Nucleus accumbens (tissue), 56 donors: ENCODE measurements around the gene PLD1.
"Not testable (repeated sequence)": the region's sequence is repeated elsewhere in the genome, so short reads cannot be mapped to it uniquely, and the experiment has no call there.

ENCODE experiments used
- DNase-seq, 56 donors: peaks; one replicate each; lab custom pipeline; 2025; lab: John Stamatoyannopoulos, UW

PLD1 gene

DNA sequence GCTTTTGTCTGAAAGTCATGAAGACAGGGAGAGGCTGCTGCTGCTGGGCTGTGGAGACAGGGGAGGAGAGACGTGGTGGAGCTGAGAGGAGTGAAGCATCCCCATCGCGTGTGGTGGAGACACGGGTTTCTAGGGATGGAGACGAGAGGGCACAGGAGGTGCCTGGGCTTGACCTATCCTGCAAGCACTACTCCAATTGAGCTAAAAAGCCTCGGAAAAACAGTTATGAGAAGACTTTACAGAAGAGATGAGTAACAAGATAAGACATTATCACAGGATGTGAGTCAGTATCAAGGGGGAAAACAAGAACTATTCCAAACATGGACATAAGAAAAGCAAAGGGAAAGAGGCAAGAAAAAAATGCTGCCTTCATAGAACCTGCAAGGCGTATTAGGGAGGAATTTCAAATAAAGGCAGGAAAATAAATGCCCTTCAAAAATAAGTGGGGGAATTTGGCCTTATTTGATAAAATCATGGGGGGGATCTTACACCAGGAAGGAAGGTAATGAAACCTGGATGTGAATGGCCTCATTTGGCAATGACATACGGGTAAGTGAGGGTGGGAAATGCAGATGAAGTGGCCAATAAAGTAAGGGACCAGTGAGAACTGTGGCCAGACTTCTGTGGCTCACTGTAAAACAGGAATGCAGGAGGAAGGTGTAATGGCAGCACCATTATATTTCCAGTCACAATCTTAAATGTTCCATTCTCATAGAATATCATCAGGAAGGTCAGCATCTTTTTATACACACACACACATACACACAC is 97.9 kb downstream of the PLD1 start:
- no peak for DNase-seq

DNA sequence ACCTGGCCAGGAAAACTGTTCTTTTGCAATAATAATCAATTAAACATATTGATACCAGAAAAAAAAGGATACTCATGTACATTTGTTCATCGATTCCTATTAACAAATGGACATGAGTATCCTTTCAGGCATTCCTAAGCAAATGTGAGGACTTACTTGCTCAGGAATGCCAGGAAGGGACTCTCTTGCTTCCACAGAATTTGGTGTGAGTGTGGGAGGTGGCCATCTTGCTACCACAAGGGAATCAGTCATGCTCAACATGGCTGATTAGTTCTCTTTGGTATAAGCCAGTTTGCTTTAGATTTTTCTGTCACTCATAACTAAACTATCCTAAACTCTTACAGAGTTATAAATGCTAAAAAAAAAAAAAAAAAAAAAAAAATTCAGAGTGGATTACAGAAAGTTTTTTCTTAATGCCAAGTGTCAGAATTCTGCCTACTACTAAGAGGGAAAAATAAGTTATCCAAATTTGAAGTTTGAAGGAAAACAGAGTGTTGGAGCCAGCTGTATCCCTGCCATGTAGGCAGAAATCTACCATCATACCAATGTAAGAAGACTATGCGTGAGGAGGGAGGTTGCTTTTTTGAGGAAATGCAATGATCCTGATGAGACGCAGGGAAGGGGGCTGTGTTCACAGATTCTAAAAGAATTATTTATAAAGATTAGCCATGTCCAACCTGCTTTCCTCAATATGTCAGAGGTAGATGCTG is 98.7 kb downstream of the PLD1 start:
- DNase-seq, result no peak

- DNase-seq, result no peak
These were observed 99.9 kb downstream of the PLD1 start for GRCh38 chr3:171710359-171710758.

DNA sequence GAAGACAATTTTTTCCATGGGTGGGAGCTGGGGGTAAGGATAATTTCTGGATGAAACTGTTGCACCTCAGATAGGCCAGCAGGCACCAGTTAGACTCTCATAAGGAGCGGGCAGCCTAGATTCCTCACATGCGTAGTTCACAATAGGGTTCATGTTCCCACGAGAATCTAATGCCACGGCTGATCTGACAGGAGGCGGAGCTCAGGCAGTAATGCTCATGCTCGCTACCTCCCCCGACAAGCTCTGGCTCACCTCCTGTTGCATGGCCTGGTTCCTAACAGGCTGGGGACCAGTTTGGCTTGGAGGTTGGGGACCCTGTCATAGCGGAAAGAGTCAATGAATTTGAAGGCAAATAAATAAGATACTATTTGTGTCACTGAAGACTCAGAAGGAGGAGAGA is 105.5 kb downstream of the PLD1 start:
- no peak for DNase-seq

DNA sequence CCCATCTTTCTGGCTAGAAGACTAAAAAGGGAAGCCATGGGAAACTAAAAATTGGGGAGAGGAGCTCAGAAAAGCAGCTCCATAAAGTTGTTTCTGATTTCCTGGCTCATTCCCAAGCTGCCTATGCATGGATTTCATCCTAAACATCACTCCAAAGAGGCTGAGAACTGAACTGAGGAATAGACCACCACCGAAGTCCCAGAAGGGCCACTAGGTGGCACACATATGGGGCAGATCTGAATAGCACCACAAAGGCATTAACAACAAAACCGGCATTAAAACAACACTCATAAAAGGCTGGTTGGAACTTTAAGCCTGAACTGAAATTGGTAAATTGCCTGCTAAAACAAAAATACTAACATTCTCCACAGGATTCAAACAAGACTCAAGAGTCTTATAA is 106.3 kb downstream of the PLD1 start:
- peak in 8 of 56 donors; percentile 1 to 31 (median 4) for DNase-seq

- no peak for DNase-seq
These were observed 107.1 kb downstream of the PLD1 start for GRCh38 chr3:171703144-171703543.

- DNase-seq, result no peak
These were observed 109.6 kb downstream of the PLD1 start for GRCh38 chr3:171700653-171701052.

DNA sequence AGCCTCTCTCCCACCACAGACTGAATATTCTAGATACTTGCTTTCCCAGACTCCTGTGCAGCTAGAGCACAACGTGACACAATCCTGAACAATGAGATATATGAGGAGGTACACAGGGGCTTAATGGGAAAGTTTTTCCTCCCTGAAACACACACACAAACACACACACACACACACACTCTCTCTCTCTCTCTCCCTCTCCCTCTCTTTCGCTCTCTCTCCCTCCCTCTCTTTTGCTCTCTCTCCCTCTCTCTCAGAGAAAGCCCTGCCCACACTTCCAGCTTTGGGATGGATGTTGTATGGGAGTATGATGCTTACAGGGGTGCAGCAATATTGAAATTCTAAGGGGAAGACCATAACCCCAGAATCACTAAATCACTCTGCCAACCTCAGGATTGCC is 110.1 kb downstream of the PLD1 start:
- DNase-seq, result no peak

DNA sequence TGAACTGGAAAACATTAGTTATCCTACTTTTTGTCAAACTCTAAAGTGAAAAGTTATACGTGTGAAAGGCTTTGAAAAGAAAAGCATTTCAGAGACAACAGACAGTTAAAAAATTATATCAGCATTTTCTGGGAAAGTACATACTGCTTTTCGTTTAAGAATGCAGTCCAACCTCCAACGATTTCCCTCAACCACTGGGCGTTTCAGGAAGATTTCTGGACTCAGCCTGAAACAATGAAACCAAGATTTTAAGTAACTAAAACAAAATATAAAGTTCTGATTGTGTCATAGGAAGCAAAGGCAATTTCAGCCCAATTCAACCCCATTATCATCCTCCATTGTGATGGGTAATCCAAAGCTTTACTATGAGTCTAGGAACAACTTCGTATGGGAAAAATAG is 110.7 kb downstream of the PLD1 start:
- DNase-seq, result no peak

DNA sequence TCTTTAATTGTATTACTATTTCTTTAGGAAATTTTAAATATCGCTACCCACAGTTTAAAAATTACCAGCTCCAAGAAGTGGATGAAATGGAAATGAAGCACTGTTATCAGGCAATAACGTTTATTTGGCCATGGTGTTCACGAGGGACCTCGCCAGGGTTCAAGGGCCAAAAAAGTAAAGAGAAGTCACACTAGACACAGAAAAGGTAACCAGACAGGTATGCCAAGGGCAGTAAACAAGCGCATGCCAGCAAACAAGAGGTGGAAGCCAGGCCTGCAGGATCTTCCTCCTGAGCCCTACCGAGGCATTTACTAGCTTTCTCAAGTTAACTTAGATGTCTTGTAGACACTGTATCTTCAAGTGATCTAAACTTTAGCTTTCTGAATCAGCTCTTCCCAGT is 113.5 kb downstream of the PLD1 start:
- DNase-seq, result no peak

GRCh38 chr3:171695426-171695825 is 114.9 kb downstream of the PLD1 start:
- DNase-seq, result no peak

GRCh38 chr3:171694888-171695287 is 115.4 kb downstream of the PLD1 start:
- no peak for DNase-seq

DNA sequence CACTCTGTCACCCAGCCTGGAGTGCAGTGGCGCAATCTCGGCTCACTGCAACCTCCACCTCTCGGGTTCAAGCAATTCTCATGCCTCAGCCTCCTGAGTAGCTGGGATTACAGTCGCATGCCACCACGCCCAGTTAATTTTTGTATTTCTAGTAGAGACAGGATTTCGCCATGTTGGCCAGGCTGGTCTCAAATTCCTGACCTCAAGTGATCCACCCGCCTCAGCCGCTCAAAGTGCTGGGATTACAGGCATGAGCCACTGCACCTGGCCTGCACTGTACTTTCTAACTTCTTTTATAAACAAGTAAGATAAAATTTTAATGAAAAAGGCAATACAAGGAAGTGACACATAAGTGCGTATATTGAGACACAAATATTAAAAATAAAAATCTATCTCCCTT is 117.7 kb downstream of the PLD1 start:
- not testable (repeated sequence) for DNase-seq

DNA sequence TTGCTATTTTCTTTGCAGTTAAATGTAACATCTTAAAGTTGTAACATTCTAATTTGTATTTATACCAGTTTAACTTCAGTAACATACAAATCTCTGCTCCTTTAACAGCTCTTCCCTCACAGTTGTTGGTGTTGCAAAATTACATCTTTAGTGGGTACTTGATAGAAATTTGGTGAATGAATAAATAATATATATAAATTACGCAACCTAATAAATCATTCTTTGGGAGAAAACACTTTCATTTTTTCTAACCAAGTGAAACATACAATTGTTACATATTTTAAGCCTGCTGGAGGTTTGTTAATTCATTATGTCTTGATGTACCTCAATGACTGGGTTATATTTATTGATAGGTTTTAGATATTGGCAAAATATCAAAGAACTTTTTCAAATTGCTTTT is 118.8 kb downstream of the PLD1 start:
- DNase-seq, result no peak

DNA sequence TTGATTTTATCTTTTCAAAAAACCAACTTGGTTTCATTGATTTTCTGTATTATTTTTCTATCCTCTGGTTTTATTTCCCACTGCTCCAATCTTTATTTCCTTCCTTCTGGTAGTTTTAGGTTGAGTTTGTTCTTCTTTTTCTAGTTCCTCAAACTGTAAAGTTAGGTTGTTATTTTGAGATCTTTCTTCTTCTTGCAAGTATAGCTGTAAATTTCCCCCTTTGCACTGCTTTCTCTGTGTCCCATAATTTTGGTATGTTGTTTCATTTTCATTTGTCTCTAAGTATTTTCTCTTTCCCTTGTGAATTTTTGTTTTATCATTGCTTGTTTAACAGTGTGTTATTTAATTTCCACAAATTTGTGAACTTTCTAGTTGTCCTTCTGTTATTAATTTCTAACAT is 120.0 kb downstream of the PLD1 start:
- DNase-seq, result no peak

- no peak for DNase-seq
These were observed 121.7 kb downstream of the PLD1 start for GRCh38 chr3:171688593-171688992.

DNA sequence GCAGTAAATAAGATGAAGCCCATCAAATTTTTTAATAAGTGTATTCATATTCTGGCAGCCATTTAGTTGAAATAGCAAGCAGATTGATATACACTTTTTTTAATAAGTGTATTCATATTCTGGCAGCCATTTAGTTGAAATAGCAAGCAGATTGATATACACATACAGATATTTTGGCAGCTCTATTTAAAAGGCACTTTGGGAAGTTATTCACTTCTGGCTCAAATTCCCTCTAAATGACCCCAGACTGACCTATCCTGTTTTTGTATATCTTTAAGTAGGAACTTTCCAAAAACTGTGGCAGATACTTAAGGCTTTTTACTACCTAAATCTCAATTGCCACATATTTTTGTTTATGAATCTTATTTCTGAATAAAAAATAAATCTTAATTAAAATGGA is 122.3 kb downstream of the PLD1 start:
- DNase-seq, result no peak

DNA sequence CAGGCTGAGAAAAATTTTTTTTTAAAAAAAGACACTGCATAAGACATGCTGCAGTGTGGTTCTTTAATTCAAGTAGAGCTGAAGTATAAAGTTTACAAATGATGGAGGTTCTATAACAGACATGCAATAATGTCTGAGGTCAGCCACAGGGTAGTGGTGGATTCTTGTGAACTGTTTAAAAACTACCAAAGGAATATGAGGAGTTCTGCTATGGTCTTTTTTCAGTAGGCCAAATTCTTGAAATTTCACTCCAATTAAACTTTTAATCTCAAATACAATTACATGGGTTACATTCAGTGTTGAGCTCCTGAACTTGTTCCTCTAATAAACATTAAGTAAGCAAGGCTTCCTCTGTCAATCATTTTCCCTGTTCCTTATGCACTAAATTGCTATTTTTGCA is 122.7 kb downstream of the PLD1 start:
- no peak for DNase-seq

DNA sequence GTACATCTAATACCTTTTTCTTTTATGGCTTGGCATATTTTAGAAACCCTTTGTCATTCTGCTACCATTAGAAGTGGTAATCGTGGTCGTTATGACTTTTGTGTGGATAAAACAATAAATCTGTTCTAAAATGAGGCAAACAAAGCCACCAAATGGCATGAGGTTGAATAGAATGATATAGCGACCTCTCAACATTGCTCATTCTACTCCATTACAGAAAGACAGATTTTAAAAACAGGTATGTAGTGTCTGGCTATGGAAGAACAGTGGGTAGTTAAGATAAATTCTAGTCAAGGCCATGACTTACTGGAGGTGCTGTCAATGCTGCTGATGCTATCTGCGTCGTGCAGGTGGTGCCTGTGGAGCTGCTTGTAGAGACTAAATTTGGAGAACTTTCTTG is 123.2 kb downstream of the PLD1 start:
- no peak for DNase-seq

DNA sequence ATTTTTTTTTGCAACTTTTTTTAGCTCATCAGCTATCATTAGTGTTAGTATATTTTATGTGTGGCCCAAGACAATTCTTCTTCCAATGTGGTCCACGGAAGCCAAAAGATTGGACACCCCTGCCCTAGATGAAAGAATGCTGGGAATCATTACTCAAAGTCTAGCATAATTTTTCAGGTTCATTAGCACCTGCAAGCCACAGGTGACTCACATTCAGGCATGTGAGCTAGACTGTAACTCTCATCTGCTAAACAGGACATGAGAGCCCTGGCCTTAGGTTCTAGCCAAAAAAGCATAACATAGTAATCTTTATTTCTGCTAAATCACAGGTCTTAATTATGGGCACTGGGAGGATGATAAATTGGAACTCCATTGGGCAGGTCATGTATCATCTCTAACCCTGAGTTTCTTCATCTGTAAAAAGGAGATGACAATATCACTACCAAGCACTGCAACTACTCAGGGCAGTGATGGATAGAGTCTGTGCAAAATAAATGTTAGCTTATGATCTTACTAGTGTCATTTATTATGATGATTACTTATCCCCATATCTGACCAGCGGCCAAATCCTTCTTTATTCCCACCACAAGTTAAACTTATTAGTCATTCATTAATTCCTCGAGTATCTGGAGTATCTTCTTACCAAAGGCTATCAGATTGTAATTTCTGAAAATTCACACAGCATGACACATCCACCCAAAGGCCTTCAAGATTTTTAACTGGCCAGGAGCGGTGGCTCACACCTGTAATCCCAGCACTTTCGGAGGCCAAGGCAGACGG is 125.0 kb downstream of the PLD1 start:
- no peak for DNase-seq

GRCh38 chr3:171684221-171684620 is 126.1 kb downstream of the PLD1 start:
- DNase-seq, result no peak

- no peak for DNase-seq
These were observed 127.5 kb downstream of the PLD1 start for GRCh38 chr3:171682743-171683142.
